Neutrophil (primary cell): ENCODE data around the gene CSF1.

Experiments
- H3K27ac ChIP-seq: fragments of 200-600 bp; sonication (generic); 2 replicates; pipeline ENCODE4 v1.5.1; 2016; ENCODE audit warnings: mild to moderate bottlenecking, moderate library complexity
- H3K27me3 ChIP-seq: fragments of 200-600 bp; sonication (generic); 2 replicates; pipeline ENCODE4 v1.6.0; 2016; ENCODE audit warnings: mild to moderate bottlenecking
- H3K36me3 ChIP-seq: fragments of 200-600 bp; sonication (generic); 2 replicates; pipeline ENCODE4 v1.5.1; 2017
- H3K4me1 ChIP-seq, 2 experiments: fragments of 200-600 bp in 1 of 2; sonication (generic) in 1 of 2; 1 replicate in 1 of 2; 2 replicates in 1 of 2; pipeline versions ENCODE4 v1.5.1 to v1.6.1; 2013 to 2016; ENCODE audit warnings: low read depth in 1 of 2, low read length in 1 of 2, mild to moderate bottlenecking in 1 of 2, moderate library complexity in 1 of 2; ENCODE audit not compliant: control insufficient read depth in 1 of 2, insufficient read depth in 1 of 2
- H3K4me3 ChIP-seq, 2 experiments: fragments of 200-600 bp in 1 of 2; sonication (generic) in 1 of 2; 1 replicate in 1 of 2; 2 replicates in 1 of 2; pipeline ENCODE4 v1.5.1; 2013 to 2016; ENCODE audit warnings: low read depth in 1 of 2, low read length in 1 of 2, mild to moderate bottlenecking in 1 of 2, moderate library complexity in 1 of 2
- H3K9me3 ChIP-seq: fragments of 200-600 bp; sonication (generic); 2 replicates; pipeline ENCODE4 v1.5.1; 2016
- TF ChIP-seq, protein P1 (sequence below): fragments of 200-600 bp; sonication (generic); IDR thresholded peaks from 2 replicates; pipeline ENCODE4 v1.5.1; 2016; ENCODE audit warnings: antibody characterized with exemption

Gene CSF1

DNA sequence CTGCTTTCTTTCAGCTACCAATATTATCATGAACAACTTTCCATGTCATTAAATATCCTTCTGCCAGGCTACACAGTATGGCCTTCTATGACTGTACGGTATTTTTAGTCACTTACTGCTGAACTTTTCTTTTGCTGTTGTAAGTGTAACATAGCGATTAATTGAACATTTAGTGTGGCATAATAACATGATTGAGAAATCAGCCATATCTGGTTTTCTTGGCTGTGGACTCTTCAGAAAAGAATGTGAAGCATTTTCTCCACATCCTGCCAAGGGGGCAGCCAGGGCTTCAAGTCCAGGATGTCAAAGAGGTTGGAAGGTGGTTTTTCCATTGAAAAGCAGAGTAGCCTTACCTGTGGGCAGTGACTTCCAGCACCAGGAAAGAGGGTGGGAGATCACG, 65.1 kb downstream of the CSF1 start:
- H3K4me1 ChIP-seq = no peaks in the 10 kb centered on the region

DNA sequence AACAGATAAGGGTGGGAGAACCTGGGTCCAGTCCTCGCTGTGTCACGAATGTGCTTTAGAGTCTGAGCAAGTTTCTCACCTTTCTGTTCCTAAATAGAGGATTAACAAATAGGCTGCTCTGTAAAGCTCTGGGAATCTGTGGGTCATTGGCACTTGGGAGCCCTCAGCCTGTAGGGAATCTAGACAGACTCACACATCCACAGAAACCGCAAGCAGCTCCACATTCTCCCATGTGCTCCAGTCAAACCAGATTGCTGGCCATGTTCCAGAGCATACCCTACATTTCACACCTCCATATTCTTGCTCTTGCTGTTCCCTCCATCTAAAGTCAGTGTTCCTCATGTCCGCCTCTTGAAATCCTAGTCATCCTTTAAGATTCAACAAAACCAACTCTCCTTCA, 66.1 kb downstream of the CSF1 start:
- Histone ChIP-seq H3K4me1 (no peaks in the 10 kb centered on the region), H3K36me3 (no peaks in the 10 kb centered on the region), H3K27ac (no peak overlapping the region), H3K9me3 (no peaks in the 10 kb centered on the region), H3K27me3 (no peaks in the 10 kb centered on the region), H3K4me3 (no peak overlapping the region)
- TF ChIP-seq, protein P1, sequence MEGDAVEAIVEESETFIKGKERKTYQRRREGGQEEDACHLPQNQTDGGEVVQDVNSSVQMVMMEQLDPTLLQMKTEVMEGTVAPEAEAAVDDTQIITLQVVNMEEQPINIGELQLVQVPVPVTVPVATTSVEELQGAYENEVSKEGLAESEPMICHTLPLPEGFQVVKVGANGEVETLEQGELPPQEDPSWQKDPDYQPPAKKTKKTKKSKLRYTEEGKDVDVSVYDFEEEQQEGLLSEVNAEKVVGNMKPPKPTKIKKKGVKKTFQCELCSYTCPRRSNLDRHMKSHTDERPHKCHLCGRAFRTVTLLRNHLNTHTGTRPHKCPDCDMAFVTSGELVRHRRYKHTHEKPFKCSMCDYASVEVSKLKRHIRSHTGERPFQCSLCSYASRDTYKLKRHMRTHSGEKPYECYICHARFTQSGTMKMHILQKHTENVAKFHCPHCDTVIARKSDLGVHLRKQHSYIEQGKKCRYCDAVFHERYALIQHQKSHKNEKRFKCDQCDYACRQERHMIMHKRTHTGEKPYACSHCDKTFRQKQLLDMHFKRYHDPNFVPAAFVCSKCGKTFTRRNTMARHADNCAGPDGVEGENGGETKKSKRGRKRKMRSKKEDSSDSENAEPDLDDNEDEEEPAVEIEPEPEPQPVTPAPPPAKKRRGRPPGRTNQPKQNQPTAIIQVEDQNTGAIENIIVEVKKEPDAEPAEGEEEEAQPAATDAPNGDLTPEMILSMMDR = no peak

More for the DNA sequence above, 65.1 kb downstream of the CSF1 start:
- TF ChIP-seq, protein P1 = no peak
- Histone ChIP-seq H3K27me3 (no peaks in the 10 kb centered on the region), H3K27ac (no peak overlapping the region), H3K4me3 (no peak overlapping the region), H3K36me3 (no peaks in the 10 kb centered on the region), H3K9me3 (no peaks in the 10 kb centered on the region)

DNA sequence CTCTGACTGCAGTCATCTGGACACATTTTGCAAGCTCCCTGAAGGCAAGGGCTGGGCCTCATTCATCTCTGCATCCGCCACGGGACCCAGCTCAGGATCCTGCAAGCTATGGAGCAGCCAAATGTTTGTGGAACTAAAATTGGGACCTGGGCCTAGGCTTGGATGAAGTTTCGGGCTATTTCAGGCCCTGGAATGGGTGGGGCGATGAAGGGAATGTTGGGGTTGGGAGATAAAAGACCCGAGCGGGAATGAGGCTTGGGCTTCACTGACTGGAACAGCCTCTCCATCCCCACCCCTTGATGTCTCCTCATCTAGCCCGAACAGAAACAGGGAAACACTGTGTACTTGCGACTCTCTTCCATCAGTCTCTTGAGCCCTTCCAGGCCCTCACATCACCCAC, 66.6 kb downstream of the CSF1 start:
- Histone ChIP-seq H3K4me3 (no peak overlapping the region), H3K9me3 (no peaks in the 10 kb centered on the region), H3K4me1 (no peaks in the 10 kb centered on the region), H3K27ac (no peak overlapping the region), H3K27me3 (no peaks in the 10 kb centered on the region), H3K36me3 (no peaks in the 10 kb centered on the region)
- TF ChIP-seq, protein P1 = no peak

DNA sequence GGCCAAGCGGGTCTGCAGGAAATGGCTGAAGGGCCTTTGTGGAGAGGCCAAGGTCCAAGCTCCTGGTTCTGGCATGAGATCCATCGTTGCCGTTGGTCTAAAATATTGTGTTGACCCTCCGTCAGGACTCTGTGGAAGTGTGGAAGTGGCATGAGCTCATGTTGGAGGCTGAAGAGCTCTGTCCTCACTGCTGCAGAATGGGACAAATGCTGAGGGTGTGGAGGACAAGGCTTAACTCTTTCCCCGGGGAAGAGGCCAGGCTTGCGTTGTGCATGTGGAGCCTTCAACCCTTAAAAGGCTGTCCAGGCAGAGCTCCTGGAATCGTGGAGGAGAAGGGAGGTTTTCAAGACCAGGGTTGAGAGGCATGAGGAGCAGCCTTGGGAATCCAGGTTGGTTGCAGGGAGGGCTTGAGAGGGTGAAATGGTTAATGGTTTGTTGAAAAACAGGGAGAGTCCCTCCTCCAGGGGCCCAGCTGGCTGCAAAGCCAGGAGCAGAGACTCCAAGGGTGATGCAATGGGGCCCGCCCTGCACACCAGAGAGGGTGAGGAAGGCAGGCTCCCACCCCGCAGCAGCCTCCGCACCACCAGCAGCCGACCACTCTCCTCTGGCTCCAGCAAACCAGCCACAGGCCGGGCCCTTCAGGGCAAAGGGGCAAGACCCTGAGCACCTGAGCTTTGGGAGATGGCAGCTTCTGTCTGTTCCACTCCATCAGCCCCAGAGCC, 67.2 kb downstream of the CSF1 start:
- Histone ChIP-seq H3K4me1 (no peaks in the 10 kb centered on the region), H3K36me3 (no peaks in the 10 kb centered on the region), H3K9me3 (no peaks in the 10 kb centered on the region), H3K27me3 (no peaks in the 10 kb centered on the region), H3K4me3 (no peak overlapping the region), H3K27ac (no peak overlapping the region)
- TF ChIP-seq, protein P1 = no peak

DNA sequence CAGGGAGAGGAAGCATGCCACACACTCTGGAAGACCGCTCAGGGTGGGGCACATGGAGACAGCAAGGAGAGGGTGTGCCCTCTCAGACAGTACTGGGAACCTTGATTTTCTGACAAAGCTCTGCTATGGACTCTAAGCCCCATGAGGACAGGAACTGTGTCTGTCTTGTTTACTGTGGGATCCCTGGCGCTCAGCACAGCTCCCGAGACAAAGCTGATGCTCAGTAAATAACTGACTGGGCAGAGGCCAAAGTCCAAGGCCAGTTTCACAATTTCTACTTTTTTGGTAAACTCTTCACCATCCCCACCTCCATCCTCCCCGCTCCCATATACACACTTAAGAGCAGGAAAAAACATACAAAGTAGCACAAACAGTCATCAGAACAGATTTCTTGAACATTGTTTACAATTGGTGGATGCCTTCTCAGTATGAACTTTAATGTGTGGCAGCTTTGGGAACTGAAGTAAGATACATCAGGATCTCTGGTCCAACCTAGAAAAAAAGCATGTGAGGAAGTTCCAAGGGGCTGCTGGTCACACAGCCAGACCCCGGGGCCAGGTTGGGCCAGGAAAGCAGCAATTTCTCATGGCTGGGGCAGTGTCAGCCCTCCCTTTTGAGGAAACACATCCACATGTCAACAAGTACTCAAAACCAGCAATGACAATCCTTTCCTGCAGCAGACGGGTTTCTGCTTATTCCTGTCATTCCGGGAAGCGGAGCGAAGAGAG, 68.3 kb downstream of the CSF1 start:
- H3K9me3 ChIP-seq = no peaks in the 10 kb centered on the region
- H3K27me3 ChIP-seq = no peaks in the 10 kb centered on the region
- H3K4me3 ChIP-seq = no peak overlapping the region
- TF ChIP-seq, protein P1 = no peak
- no peaks in the 10 kb centered on the region for H3K36me3 ChIP-seq
- H3K4me1 ChIP-seq = peaks cover 0 to 1% of the 10 kb centered on the region in 2 experiments
- no peak overlapping the region for H3K27ac ChIP-seq
